Caco-2 (cell line): ENCODE results near the gene CTNNA2. TPM values are rescaled to one million over a fixed set of nuclear protein-coding genes. Genes with fewer than 3 reads are reported as not detected.

Source experiments
- BruUV-seq: library from RNA; stranded (reverse); fragments of 400-500 nt; replicated peaks from 2 replicates; lab custom pipeline; 2021; lab: Mats Ljungman, UMichigan
- CTCF ChIA-PET: fragments of 300-600 bp; sonication (Branson Sonifier 250); formaldehyde crosslinking; loops from one replicate; lab custom pipeline; 2022; ENCODE audit warnings: antibody characterized with exemption; lab: Charles Lee
- POLR2A ChIA-PET: fragments of 300-600 bp; sonication (Branson Sonifier 250); formaldehyde crosslinking; loops from one replicate; lab custom pipeline; 2022; ENCODE audit warnings: antibody characterized with exemption; lab: Charles Lee
- DNase-seq, 2 experiments: peaks; one replicate each; pipeline versions ENCODE4 v3.0.0 to v3.0.0-alpha.2; 2020 to 2022
- H3K27me3 ChIP-seq: replicated peaks from 2 replicates; pipeline ENCODE4 v1.6.0; 2011; ENCODE audit warnings: low read length; ENCODE audit not compliant: control insufficient read depth, insufficient read depth
- H3K36me3 ChIP-seq: 2 replicates; pipeline ENCODE4 v1.5.1; 2011; ENCODE audit warnings: low read length; ENCODE audit not compliant: control insufficient read depth, insufficient read depth
- H3K4me1 ChIP-seq: fragments of 250-450 bp; sonication (Bioruptor Pico); 2 replicates; pipeline ENCODE4 v1.5.1; 2020; ENCODE audit warnings: mild to moderate bottlenecking
- H3K4me3 ChIP-seq: 2 replicates; pipeline ENCODE4 v1.5.1; 2011; ENCODE audit warnings: low read depth, mild to moderate bottlenecking, control low read depth, low read length
- H3K9me3 ChIP-seq: fragments of 250-450 bp; sonication (Bioruptor Pico); 2 replicates; pipeline ENCODE4 v1.5.1; 2020; ENCODE audit warnings: mild to moderate bottlenecking, moderate library complexity
- H3K27ac Mint-ChIP-seq: one replicate; pipeline ENCODE4 v1.8.0; 2022; ENCODE audit warnings: mixed read lengths; ENCODE audit not compliant: unreplicated experiment
- H3K27me3 Mint-ChIP-seq: one replicate; pipeline ENCODE4 v1.8.0; 2022; ENCODE audit warnings: mixed read lengths; ENCODE audit not compliant: insufficient read depth, unreplicated experiment
- H3K36me3 Mint-ChIP-seq: one replicate; pipeline ENCODE4 v1.8.0; 2022; ENCODE audit warnings: mild to moderate bottlenecking, mixed read lengths; ENCODE audit not compliant: insufficient read depth, unreplicated experiment
- H3K4me1 Mint-ChIP-seq: one replicate; pipeline ENCODE4 v1.8.0; 2022; ENCODE audit warnings: low read depth, mixed read lengths; ENCODE audit not compliant: unreplicated experiment
- H3K4me3 Mint-ChIP-seq: one replicate; pipeline ENCODE4 v1.8.0; 2022; ENCODE audit warnings: mild to moderate bottlenecking, moderate library complexity, mixed read lengths; ENCODE audit not compliant: unreplicated experiment
- H3K9me3 Mint-ChIP-seq: one replicate; pipeline ENCODE4 v1.8.0; 2022; ENCODE audit warnings: mixed read lengths; ENCODE audit not compliant: unreplicated experiment
- CTCF ChIP-seq, 2 experiments: fragments of 200-600 bp in 1 of 2; IDR thresholded peaks; 1 replicate in 1 of 2; 2 replicates in 1 of 2; pipeline versions ENCODE4 v1.5.1 to v1.8.0; 2011 to 2022; ENCODE audit warnings: antibody characterized with exemption in 1 of 2, control low read depth in 1 of 2, inconsistent platforms in 1 of 2, low read depth in 1 of 2, low read length in 1 of 2, mild to moderate bottlenecking in 1 of 2, moderate library complexity in 1 of 2; ENCODE audit not compliant: insufficient read depth in 1 of 2, severe bottlenecking in 1 of 2, unreplicated experiment in 1 of 2
- intact Hi-C: fragments of 100-400 bp; cut with micrococcal nuclease; formaldehyde crosslinking; loops from one replicate; pipeline ENCODE4 v1.10.0; 2022; ENCODE audit not compliant: unreplicated experiment
- total RNA-seq: library from RNA; stranded (reverse); gene quantifications from 2 replicates; pipeline ENCODE4 v1.2.3, GENCODE V29; 2022

The CTNNA2 gene
- total RNA-seq, 1 experiment from 2014 or later = not detected

DNA sequence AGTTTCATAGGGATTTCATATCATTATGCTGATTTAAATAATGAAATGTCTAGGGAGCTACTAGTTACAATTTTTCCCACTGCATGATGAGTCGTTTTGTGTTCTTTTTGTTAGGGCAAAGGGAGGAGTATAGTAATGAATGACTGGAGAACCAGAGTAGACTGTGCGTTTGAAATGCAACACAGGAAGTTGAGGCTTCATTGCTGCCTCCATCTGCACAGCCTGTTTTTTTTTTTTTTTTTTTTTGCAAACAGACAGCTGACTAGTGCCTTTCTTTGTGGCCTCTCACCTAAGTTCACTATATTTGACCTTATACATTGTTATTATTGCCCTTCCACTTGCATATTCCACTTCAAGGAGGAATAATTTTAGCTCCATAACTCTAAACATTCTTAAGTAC is 1078.4 kb downstream of the CTNNA2 start:
- Histone ChIP-seq H3K4me1 (no peaks in the 10 kb centered on the region), H3K9me3 (no peaks in the 10 kb centered on the region), H3K4me3 (no peak overlapping the region), H3K27me3 (no peaks in the 10 kb centered on the region), H3K36me3 (no peaks in the 10 kb centered on the region)
- H3K27ac Mint-ChIP-seq = no peak overlapping the region
- no TSS peak for BruUV-seq
- intact Hi-C loops = no loop called here
- DNase-seq = no peak
- no peaks in the 10 kb centered on the region for H3K36me3 Mint-ChIP-seq
- no peaks in the 10 kb centered on the region for H3K4me1 Mint-ChIP-seq
- H3K9me3 Mint-ChIP-seq = no peaks in the 10 kb centered on the region
- ChIA-PET CTCF (no interaction called here), POLR2A (no interaction called here)
- no peaks in the 10 kb centered on the region for H3K27me3 Mint-ChIP-seq
- TF ChIP-seq CTCF (IDR thresholded peaks at IDR 0.05; ENCODE audit: insufficient read depth in 1 of 2, low read depth in 1 of 2, low read length in 1 of 2, severe bottlenecking in 1 of 2, unreplicated experiment in 1 of 2) = no peak
- no peak overlapping the region for H3K4me3 Mint-ChIP-seq

DNA sequence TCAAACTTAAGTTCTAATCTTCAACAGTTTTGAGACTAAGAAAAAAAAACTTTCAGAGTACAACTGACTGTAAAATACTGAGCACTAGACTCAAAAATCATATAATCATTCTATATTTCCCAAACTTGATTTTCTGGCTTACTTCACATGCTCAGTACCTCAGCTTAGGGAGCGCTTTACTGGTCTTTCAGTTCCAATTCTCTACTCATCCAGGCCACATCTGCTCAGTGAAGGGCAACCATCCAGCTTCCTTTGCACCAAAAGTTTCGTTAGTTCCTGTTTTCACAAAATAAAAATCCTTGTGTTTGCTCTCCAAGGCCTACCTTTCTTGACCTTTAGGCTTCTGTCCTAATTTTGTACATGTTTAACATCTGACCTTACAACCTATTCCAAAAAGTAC is 1079.3 kb downstream of the CTNNA2 start:
- no peak for DNase-seq
- Mint-ChIP-seq H3K4me1 (no peaks in the 10 kb centered on the region), H3K27me3 (no peaks in the 10 kb centered on the region), H3K9me3 (no peaks in the 10 kb centered on the region), H3K27ac (no peak overlapping the region), H3K36me3 (no peaks in the 10 kb centered on the region), H3K4me3 (no peak overlapping the region)
- H3K4me3 ChIP-seq = no peak overlapping the region
- BruUV-seq = no TSS peak
- ChIA-PET CTCF (no interaction called here), POLR2A (no interaction called here)
- H3K27me3 ChIP-seq = no peaks in the 10 kb centered on the region
- intact Hi-C loops = no loop called here
- H3K9me3 ChIP-seq = no peaks in the 10 kb centered on the region
- no peak for TF ChIP-seq CTCF (IDR thresholded peaks at IDR 0.05; ENCODE audit: insufficient read depth in 1 of 2, low read depth in 1 of 2, low read length in 1 of 2, severe bottlenecking in 1 of 2, unreplicated experiment in 1 of 2)
- no peaks in the 10 kb centered on the region for H3K4me1 ChIP-seq
- no peaks in the 10 kb centered on the region for H3K36me3 ChIP-seq

- Histone ChIP-seq H3K9me3 (no peaks in the 10 kb centered on the region), H3K36me3 (no peaks in the 10 kb centered on the region), H3K4me1 (no peaks in the 10 kb centered on the region), H3K4me3 (no peak overlapping the region), H3K27me3 (no peaks in the 10 kb centered on the region)
- Mint-ChIP-seq H3K27me3 (peaks cover 12% of the 10 kb centered on the region), H3K4me1 (no peaks in the 10 kb centered on the region), H3K36me3 (no peaks in the 10 kb centered on the region), H3K9me3 (peaks cover 9% of the 10 kb centered on the region), H3K4me3 (no peak overlapping the region), H3K27ac (no peak overlapping the region)
- ChIA-PET POLR2A (no interaction called here), CTCF (no interaction called here)
- no TSS peak for BruUV-seq
- no peak for DNase-seq
- intact Hi-C loops = no loop called here
- no peak for TF ChIP-seq CTCF (IDR thresholded peaks at IDR 0.05; ENCODE audit: insufficient read depth in 1 of 2, low read depth in 1 of 2, low read length in 1 of 2, severe bottlenecking in 1 of 2, unreplicated experiment in 1 of 2)
Observed at GRCh38 chr2:80610108-80610507, 1097.3 kb downstream of the CTNNA2 start.
